ENCODE results near the gene SH3TC2. TPM values are rescaled to one million over a fixed set of nuclear protein-coding genes. Genes with fewer than 3 reads are reported as not detected.

SH3TC2 gene
- total RNA-seq, 1 experiment from 2014 or later, result 9.3 TPM

GRCh38 chr5:149060325-149060724 is 2.5 kb downstream of the SH3TC2 start:
- peak; percentile 88 for DNase-seq (ENCODE audit: low read depth)

DNA sequence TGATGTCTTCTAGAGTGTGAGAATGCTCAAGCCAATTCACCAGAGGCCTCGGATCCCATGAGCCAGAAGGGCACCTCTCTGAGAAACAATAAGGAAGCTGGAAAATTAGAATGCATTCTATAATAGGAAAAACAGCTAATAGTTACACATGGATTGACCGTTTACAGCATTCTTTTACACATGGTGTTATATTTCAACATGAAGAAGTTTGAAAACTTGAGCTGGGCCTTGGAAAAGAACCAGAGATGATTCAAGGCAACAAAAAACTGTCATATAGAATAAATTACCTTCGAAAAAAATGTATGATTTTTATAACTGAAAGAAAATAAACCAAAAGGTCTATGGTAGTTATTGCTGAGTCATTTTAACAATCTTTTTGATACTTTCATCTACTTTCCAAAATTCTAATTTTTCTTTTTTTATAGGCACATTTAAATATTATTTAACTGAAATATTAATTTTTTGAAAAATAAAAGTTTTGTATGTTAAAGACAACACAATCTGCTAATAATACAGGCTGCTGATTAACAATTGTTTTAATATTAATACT is 6.2 kb downstream of the SH3TC2 start:
- no peak for DNase-seq (ENCODE audit: low read depth)

DNA sequence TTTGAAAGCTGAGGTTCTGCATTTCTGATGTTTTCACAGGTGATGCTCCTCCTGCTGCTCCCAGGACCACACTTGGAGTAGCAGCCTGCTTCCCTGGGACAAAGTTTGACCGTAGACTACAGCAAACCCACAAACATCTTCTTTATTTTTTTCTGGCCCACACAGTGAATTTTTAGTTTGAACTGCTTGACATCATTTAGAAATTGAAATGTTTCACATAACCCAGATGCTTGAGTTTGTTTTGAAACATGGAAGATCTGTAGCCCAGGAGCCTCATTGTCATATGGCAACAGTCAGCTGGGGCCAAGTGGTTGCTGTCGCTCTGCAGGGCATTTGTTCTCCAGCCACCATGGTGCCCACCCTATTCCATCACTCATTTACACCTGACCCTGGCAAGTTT is 8.4 kb downstream of the SH3TC2 start:
- DNase-seq (ENCODE audit: low read depth), result no peak

- DNase-seq (ENCODE audit: low read depth), result peak; percentile 40
Observed at GRCh38 chr5:149053072-149053695, 9.7 kb downstream of the SH3TC2 start.

GRCh38 chr5:149049371-149049781 is 13.5 kb downstream of the SH3TC2 start:
- peak; percentile 28 for DNase-seq (ENCODE audit: low read depth)

DNA sequence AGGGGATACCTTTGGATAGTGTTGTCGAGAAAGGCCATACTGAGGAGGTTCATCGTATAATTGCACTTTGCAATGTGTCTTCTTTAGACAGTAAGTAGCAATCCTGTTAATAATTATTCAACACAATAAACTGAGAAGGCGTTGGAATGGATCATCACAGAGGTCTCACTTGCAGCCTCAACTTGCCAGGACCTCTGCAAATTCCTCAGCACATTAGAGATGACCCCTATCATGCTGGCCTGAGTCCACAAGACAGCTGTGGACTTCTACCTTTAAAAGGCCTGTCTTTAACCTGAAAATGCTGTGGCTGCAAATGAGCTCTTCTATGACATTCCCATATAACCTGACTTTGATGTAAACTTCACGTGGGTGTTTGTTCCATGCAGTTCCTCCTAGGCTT is 14.1 kb downstream of the SH3TC2 start:
- no peak for DNase-seq (ENCODE audit: low read depth)

GRCh38 chr5:149047462-149047861 is 15.4 kb downstream of the SH3TC2 start:
- no peak for DNase-seq (ENCODE audit: low read depth)

DNA sequence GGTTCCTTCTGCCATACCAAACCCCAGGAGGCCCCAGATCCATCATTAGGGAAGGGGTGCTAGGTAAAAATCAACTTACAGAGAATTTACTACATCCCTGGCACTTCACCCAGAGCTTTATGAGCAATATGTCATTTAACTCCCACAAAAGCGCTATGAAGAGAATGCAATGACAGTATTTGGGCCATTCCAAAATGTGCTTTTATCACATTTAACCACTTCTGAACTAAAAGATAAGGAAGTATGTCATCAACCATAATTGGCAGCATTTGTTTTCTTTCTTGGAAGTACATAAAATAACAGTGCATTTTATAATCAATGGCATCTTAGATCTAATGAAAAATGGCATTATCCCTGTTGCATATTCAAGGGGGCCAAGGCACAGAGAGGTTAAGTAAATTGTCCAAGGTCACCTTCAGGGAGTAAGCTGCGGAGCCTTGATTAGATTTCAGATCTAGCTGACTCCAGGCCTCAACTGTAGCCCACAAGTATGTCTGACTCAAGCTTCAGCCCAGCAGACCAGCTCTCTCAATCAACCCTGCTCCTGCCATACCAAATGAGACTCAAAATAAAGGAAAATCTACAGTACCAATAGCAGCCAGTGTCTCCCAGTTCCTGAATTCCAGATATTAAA is 16.5 kb downstream of the SH3TC2 start:
- DNase-seq (ENCODE audit: low read depth), result peak; percentile 47

- DNase-seq (ENCODE audit: low read depth), result no peak
Observed at GRCh38 chr5:149045089-149045460, 17.8 kb downstream of the SH3TC2 start.

- no peak for DNase-seq (ENCODE audit: low read depth)
Observed at GRCh38 chr5:149044453-149045088, 18.3 kb downstream of the SH3TC2 start.

DNA sequence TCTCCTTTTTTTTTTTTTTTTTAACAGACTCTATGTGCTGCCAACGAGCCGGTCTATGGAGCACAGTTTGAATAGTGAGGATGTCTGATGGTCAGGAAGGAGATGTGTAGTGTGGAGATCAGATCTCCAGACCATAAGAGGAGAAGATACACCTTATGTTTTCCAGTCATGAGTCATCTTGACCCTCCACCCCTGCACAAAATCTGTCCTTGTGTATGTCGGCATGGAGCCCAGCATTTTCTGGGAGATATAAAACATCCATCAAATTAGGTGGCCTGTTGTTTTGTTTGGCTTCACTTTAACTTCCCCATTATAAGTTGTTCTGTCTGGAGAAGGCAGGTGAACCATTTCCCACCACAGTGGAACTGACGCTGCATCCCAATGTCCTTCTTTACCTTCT is 19.2 kb downstream of the SH3TC2 start:
- DNase-seq (ENCODE audit: low read depth), result no peak

DNA sequence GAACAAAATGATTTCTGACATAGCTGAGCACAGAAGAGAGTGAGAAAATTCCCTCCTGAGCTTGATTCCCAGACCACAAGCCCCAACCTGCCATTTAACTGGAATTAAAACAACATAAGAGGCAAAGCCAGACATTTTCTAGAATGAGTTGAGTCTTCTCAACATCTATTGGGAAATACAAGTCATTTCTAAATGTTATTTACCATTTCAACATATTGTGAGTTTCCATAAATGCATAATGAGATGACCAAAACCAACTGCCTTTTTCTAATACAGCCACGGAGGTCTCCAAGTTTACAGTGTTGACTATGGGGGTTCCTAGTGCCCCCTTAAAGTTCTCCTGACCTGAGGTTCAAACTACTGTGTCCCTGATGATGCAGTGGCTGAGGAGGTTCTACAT is 20.0 kb downstream of the SH3TC2 start:
- DNase-seq (ENCODE audit: low read depth), result no peak

DNA sequence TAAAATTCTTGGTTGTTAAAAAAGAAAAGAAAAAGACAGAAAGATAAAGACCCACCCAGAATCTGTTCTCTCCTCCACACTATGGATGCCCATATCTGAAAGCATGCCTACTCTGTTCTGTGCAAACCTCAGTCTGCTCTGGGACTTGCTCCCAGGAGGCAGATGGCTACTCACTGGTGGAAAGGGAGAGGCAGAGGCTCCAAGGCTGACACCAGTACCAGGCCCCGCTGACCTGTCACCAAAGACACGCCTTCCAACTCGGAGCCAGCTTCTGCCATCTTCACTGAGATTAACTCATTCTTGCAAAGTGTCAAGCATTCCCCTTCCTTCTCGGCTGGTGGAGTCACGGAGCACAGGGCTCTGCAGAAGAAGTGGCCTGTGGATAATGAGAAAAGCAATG is 21.6 kb downstream of the SH3TC2 start:
- DNase-seq (ENCODE audit: low read depth), result no peak

- no peak for DNase-seq (ENCODE audit: low read depth)
Observed at GRCh38 chr5:149040421-149040820, 22.4 kb downstream of the SH3TC2 start.

DNA sequence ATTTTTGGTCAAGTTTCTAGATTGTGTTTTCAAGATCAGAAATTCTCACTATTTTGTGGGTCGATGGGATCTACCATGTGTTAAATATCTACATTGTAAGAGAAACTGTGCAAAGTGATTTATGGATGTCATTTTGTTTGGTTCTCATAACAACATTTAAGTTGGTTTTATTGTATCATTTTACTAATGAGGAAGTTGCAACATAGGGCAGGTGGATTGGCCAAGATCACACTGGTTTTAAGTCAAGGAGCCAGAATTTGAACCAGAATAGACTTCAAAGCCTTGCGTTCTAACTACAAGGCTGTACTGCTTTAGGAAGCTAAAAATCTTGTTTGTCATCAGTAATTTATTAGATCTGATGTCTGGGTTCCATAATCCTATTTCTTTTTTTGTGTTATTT is 23.4 kb downstream of the SH3TC2 start:
- no peak for DNase-seq (ENCODE audit: low read depth)

GRCh38 chr5:149038336-149039080 is 24.4 kb downstream of the SH3TC2 start:
- peak; percentile 46 for DNase-seq (ENCODE audit: low read depth)

GRCh38 chr5:149037817-149038216 is 25.0 kb downstream of the SH3TC2 start:
- peak; percentile 69 for DNase-seq (ENCODE audit: low read depth)

DNA sequence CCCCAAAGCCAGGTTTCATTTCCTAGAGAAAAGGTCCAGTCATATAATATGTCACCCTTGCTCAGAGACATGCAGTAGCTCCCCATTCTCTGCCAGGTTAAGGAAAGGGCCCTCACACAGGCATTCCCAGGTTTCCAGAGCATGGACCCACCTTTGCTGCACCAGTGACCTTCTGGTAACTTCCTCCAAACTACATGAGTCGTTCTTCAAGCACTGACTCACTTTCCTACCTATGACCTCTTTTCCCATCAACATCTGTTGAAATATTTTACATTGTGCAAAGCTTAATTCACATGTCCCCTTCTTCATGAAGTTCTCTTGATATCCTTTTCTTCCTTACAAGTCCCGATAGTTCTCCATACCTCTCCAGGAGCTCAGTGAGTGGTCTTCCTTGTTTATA is 25.9 kb downstream of the SH3TC2 start:
- DNase-seq (ENCODE audit: low read depth), result no peak

- no peak for DNase-seq (ENCODE audit: low read depth)
Observed at GRCh38 chr5:149036168-149036567, 26.7 kb downstream of the SH3TC2 start.

- DNase-seq (ENCODE audit: low read depth), result peak; percentile 70
Observed at GRCh38 chr5:149035372-149035790, 27.5 kb downstream of the SH3TC2 start.

DNA sequence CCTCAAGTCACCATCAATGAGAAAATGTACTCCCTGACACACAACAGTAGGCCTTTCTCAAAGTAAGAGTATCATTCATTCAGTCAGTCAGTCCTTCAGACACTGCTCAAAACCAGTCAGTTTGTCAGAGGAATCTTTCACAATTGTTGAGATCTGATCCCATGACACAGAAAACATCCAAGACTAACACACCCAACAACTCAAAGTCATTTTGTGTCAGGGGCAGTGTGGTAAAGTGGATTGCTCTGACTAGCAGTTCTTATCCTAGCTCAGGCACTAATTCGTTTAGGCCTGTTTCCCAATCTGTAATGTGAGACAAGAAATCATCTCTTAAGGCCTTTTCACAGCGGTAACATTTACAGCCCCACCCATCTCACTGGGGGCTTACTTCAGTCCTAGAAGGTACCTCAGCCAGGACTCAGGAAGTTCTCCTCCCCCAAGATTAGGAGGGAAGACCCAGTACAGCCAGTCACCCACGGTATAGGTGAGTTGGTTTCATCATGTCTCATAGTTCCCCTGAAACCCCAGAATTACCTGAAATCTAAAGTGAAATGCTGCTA is 31.9 kb downstream of the SH3TC2 start:
- DNase-seq (ENCODE audit: low read depth), result no peak

DNA sequence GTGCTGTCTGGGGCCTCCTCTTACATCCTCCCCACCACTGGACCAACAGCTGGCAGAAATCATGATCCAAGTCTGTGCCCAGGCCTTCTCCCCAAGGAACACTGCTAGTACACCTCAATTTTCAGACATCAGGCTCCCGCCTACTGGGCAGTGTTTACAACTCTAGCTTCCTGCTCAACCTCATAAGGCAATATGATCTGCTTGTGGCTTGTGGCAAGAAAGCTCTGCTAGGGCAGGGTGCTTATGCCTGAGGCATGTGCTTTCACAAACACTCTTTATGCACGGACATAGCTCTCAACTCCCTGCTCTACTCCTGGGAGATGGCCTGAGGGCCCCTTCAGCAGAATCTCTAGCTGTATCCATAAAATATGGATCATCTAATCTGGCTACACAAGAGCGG is 32.5 kb downstream of the SH3TC2 start:
- DNase-seq (ENCODE audit: low read depth), result peak; percentile 68

Measured in RPMI7951 (cell line).